Hepatocyte (in vitro differentiated cells): ENCODE measurements around the gene CAPZA2. TPM values are rescaled to one million over a fixed set of nuclear protein-coding genes. Genes with fewer than 3 reads are reported as not detected.

Experiments used
- DNase-seq: peaks from one replicate; pipeline ENCODE4 v3.0.0-alpha.2; 2016; ENCODE audit warnings: low spot score
- H2AFZ ChIP-seq: fragments of 200-600 bp; sonication (generic); 2 replicates; pipeline ENCODE4 v1.6.0; 2016; ENCODE audit warnings: antibody characterized with exemption, mild to moderate bottlenecking
- H3K27ac ChIP-seq: fragments of 200-600 bp; sonication (generic); 2 replicates; pipeline ENCODE4 v1.5.1; 2016; ENCODE audit warnings: mild to moderate bottlenecking
- H3K27me3 ChIP-seq: fragments of 200-600 bp; sonication (generic); 2 replicates; pipeline ENCODE4 v1.6.1; 2016
- H3K36me3 ChIP-seq: fragments of 200-600 bp; sonication (generic); replicated peaks from 2 replicates; pipeline ENCODE4 v1.5.1; 2016; ENCODE audit warnings: low read depth; ENCODE audit not compliant: insufficient read depth
- H3K4me1 ChIP-seq: fragments of 200-600 bp; sonication (generic); 2 replicates; pipeline ENCODE4 v1.5.1; 2016; ENCODE audit warnings: mild to moderate bottlenecking, moderate library complexity; ENCODE audit not compliant: insufficient read depth
- H3K4me2 ChIP-seq: fragments of 200-600 bp; sonication (generic); 2 replicates; pipeline ENCODE4 v1.6.0; 2016
- H3K4me3 ChIP-seq: fragments of 200-600 bp; sonication (generic); 2 replicates; pipeline ENCODE4 v1.5.1; 2016; ENCODE audit warnings: mild to moderate bottlenecking
- H3K79me2 ChIP-seq: fragments of 200-600 bp; sonication (generic); 2 replicates; pipeline ENCODE4 v1.6.0; 2017; ENCODE audit warnings: mild to moderate bottlenecking
- H3K9me2 ChIP-seq: fragments of 200-600 bp; sonication (generic); replicated peaks from 2 replicates; pipeline ENCODE4 v1.6.0; 2017; ENCODE audit warnings: mild to moderate bottlenecking; ENCODE audit not compliant: insufficient read depth
- H3K9me3 ChIP-seq: fragments of 200-600 bp; sonication (generic); 2 replicates; pipeline ENCODE4 v1.5.1; 2016; ENCODE audit warnings: low read depth, mild to moderate bottlenecking
- H4K20me1 ChIP-seq: fragments of 200-600 bp; sonication (generic); 2 replicates; pipeline ENCODE4 v1.6.0; 2016; ENCODE audit warnings: mild to moderate bottlenecking; ENCODE audit not compliant: insufficient read depth, poor library complexity, severe bottlenecking
- CTCF ChIP-seq: fragments of 200-600 bp; sonication (generic); IDR thresholded peaks from 2 replicates; pipeline ENCODE4 v1.5.1; 2016; ENCODE audit warnings: antibody characterized with exemption, mild to moderate bottlenecking; ENCODE audit not compliant: poor library complexity
- EZH2 ChIP-seq: fragments of 200-600 bp; sonication (generic); IDR thresholded peaks from 2 replicates; pipeline ENCODE4 v1.6.1; 2016; ENCODE audit warnings: antibody characterized with exemption, mild to moderate bottlenecking, borderline replicate concordance
- EZH2phosphoT487 ChIP-seq: fragments of 200-600 bp; sonication (generic); IDR thresholded peaks from one replicate; pipeline ENCODE4 v1.6.1; 2018; ENCODE audit warnings: antibody characterized with exemption, mild to moderate bottlenecking, low read depth, moderate library complexity; ENCODE audit not compliant: unreplicated experiment, severe bottlenecking
- WGBS: methylation state at CpG from one replicate; pipeline ENCODE4 v1.1.6; 2016; ENCODE audit warnings: low lambda C conversion rate; ENCODE audit errors: missing lambda C conversion rate; 5-methylcytosine and 5-hydroxymethylcytosine counted together
- polyA plus RNA-seq: library from polyadenylated mRNA; unstranded; fragments of >200 nt; fragmentation: Nextera tagmentation; extraction: Ambion mirVana; gene quantifications from 2 replicates; pipeline ENCODE4 v1.2.1, GENCODE V29; 2016
- total RNA-seq: library from RNA; depleted of rRNA; stranded (reverse); fragments of >200 nt; gene quantifications from 2 replicates; pipeline ENCODE4 v1.2.3, GENCODE V29; 2014

Gene CAPZA2
- total and polyA plus RNA-seq, 2 experiments from 2014 or later = 151 to 154 TPM

GRCh38 chr7:116836048-116836447 is 26.3 kb upstream of the CAPZA2 start:
- Histone ChIP-seq H3K27ac (no peak overlapping the region), H3K79me2 (no peaks in the 10 kb centered on the region), H3K36me3 (no peaks in the 10 kb centered on the region), H3K4me1 (no peaks in the 10 kb centered on the region), H3K9me3 (no peaks in the 10 kb centered on the region), H3K4me2 (no peak overlapping the region), H3K4me3 (no peak overlapping the region), H3K9me2 (no peaks in the 10 kb centered on the region), H3K27me3 (no peaks in the 10 kb centered on the region), H2AFZ (no peak overlapping the region), H4K20me1 (no peaks in the 10 kb centered on the region)
- 68% methylated on average over 2 of the region's 2 CpGs for WGBS
- no peak for TF ChIP-seq EZH2
- TF ChIP-seq EZH2phosphoT487 = no peak
- no peak for TF ChIP-seq CTCF
- DNase-seq = no peak

DNA sequence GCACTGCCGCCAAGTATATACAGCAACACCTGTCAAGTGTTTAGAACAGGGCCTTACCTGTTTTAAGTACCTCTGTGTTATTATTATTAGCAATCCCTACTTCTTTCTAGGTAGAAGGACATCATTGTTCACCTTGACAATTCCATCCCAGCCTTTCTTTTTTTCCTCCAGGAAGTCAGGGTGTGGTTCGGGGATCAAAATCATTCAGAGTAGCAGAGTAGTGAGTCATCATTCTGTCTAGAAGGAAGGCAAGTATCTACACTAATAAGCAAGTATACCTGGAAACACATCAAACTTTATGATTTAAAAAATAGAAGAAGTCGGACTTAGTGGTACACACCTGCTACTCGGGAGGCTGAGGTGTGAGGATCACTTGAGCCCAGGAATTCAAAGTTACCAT is 25.5 kb upstream of the CAPZA2 start:
- TF ChIP-seq CTCF (no peak), EZH2phosphoT487 (no peak), EZH2 (no peak)
- Histone ChIP-seq H3K9me3 (no peaks in the 10 kb centered on the region), H3K36me3 (no peaks in the 10 kb centered on the region), H2AFZ (no peak overlapping the region), H3K27me3 (no peaks in the 10 kb centered on the region), H3K79me2 (no peaks in the 10 kb centered on the region), H3K4me1 (no peaks in the 10 kb centered on the region), H4K20me1 (no peaks in the 10 kb centered on the region), H3K9me2 (no peaks in the 10 kb centered on the region), H3K4me2 (no peak overlapping the region), H3K4me3 (no peak overlapping the region), H3K27ac (no peak overlapping the region)
- WGBS = 91% methylated on average over 4 of the region's 4 CpGs
- no peak for DNase-seq

DNA sequence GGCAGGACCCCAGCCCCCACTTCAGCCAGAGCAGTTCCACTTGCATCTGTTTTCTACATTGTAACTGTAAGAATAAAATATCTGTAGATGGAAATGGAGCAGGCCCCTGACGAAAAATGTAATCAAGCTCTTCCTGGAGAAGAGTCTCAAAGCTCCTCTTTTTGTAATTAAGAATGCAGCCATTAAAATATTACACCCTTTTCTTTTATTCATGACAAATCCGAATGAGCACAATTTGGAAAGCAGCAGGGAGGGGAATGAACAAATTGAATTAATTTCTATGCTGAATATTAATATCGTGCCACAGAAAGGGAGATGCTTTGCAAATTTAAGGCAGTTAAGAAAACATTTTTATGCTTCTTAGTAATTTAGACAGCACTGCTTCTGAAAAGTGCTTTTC is 24.8 kb upstream of the CAPZA2 start:
- no peak overlapping the region for H3K4me2 ChIP-seq
- no peaks in the 10 kb centered on the region for H3K79me2 ChIP-seq
- no peaks in the 10 kb centered on the region for H3K36me3 ChIP-seq
- H3K9me3 ChIP-seq = no peaks in the 10 kb centered on the region
- H3K27ac ChIP-seq = no peak overlapping the region
- no peaks in the 10 kb centered on the region for H3K4me1 ChIP-seq
- H3K4me3 ChIP-seq = no peak overlapping the region
- H3K27me3 ChIP-seq = no peaks in the 10 kb centered on the region
- DNase-seq = no peak
- H2AFZ ChIP-seq = no peak overlapping the region
- TF ChIP-seq EZH2phosphoT487 (no peak), EZH2 (no peak)
- H3K9me2 ChIP-seq = no peaks in the 10 kb centered on the region
- 90% methylated on average over 3 of the region's 3 CpGs for WGBS
- H4K20me1 ChIP-seq = no peaks in the 10 kb centered on the region

- H3K9me3 ChIP-seq = no peaks in the 10 kb centered on the region
- H3K27me3 ChIP-seq = no peaks in the 10 kb centered on the region
- no peak overlapping the region for H3K27ac ChIP-seq
- no peak for DNase-seq
- no peaks in the 10 kb centered on the region for H3K36me3 ChIP-seq
- no peaks in the 10 kb centered on the region for H3K79me2 ChIP-seq
- H3K4me1 ChIP-seq = no peaks in the 10 kb centered on the region
- no peak overlapping the region for H3K4me3 ChIP-seq
- H4K20me1 ChIP-seq = no peaks in the 10 kb centered on the region
- 54% methylated on average over 5 of the region's 5 CpGs for WGBS
- no peak for TF ChIP-seq CTCF
- no peak for TF ChIP-seq EZH2
- no peak overlapping the region for H3K4me2 ChIP-seq
- no peaks in the 10 kb centered on the region for H3K9me2 ChIP-seq
- no peak overlapping the region for H2AFZ ChIP-seq
Measured at GRCh38 chr7:116840256-116840655, 22.1 kb upstream of the CAPZA2 start.
